Adipocyte (in vitro differentiated cells): Measurements from ENCODE around the gene BEND3.
"Not testable (repeated sequence)": the region's sequence is repeated elsewhere in the genome, so short reads cannot be mapped to it uniquely, and the experiment has no call there.

Experiments
- DNase-seq: peaks from one replicate; pipeline ENCODE4 v3.0.0-alpha.2; 2015; ENCODE audit warnings: low read depth
- H3K27me3 ChIP-seq: replicated peaks from 2 replicates; pipeline ENCODE4 v1.7.0; 2013; ENCODE audit warnings: mild to moderate bottlenecking, low read length, moderate library complexity; ENCODE audit not compliant: control insufficient read depth, insufficient read depth
- H3K36me3 ChIP-seq: 2 replicates; pipeline ENCODE4 v1.7.0; 2013; ENCODE audit warnings: low read length, mild to moderate bottlenecking, moderate library complexity; ENCODE audit not compliant: control insufficient read depth, insufficient read depth, severe bottlenecking
- H3K4me1 ChIP-seq: 2 replicates; pipeline ENCODE4 v1.7.0; 2013; ENCODE audit warnings: mild to moderate bottlenecking, low read length, moderate library complexity; ENCODE audit not compliant: control insufficient read depth, insufficient read depth
- H3K4me3 ChIP-seq: 2 replicates; pipeline ENCODE4 v1.7.0; 2013; ENCODE audit warnings: mild to moderate bottlenecking, low read length, moderate library complexity
- H3K9ac ChIP-seq: 2 replicates; pipeline ENCODE4 v1.7.0; 2013; ENCODE audit warnings: mild to moderate bottlenecking, low read length, moderate library complexity
- H3K9me3 ChIP-seq: 2 replicates; pipeline ENCODE4 v1.7.0; 2013; ENCODE audit warnings: mild to moderate bottlenecking, low read length, moderate library complexity; ENCODE audit not compliant: control insufficient read depth

BEND3 gene

DNA sequence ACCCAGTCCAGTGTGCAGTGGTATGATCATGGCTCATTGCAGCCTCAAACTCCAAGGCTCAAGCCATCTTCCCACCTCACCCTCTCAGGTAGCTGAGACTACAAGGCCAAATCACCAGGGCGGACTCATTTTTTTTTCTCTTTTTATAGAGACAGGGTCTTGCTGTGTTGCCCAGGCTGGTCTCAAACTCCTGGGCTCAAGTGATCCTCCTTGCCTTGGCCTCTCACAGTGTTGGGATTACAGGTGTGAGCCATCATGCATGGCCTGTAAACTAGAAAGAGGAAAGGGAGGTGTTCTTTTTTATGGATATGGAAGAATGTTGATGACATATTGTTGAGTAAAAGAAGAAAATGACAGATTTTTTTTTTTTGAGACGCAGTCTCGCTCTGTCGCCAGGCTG, 5.1 kb upstream of the BEND3 start:
- H3K9ac ChIP-seq, result no peak overlapping the region
- H3K9me3 ChIP-seq, result no peaks in the 10 kb centered on the region
- H3K36me3 ChIP-seq, result no peaks in the 10 kb centered on the region
- H3K4me1 ChIP-seq, result peaks cover 11% of the 10 kb centered on the region
- DNase-seq, result no peak
- no peaks in the 10 kb centered on the region for H3K27me3 ChIP-seq
- no peak overlapping the region for H3K4me3 ChIP-seq

DNA sequence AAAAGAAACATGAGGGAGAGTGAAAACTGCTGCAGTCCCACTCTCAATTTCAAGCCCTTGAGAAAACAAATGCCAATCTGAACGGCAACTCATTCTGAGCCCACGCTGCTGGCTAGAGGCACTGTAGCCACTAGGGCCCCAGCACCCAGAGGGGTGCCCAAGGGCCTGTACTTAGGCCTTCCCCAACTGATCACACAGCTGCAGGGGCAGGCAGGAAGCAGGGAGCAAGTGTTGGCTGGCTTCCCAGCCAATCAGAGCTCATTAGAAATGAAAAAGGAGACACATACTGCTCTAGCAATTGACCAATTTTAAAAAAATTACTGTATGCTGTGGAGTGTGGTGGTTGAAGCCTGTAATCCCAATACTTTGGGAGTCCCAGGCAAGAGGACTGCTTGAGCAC, 3.7 kb upstream of the BEND3 start:
- no peaks in the 10 kb centered on the region for H3K36me3 ChIP-seq
- H3K9ac ChIP-seq, result no peak overlapping the region
- no peaks in the 10 kb centered on the region for H3K27me3 ChIP-seq
- DNase-seq, result no peak
- no peaks in the 10 kb centered on the region for H3K9me3 ChIP-seq
- H3K4me3 ChIP-seq, result no peak overlapping the region
- H3K4me1 ChIP-seq, result peaks cover 10% of the 10 kb centered on the region

- H3K27me3 ChIP-seq, H3K4me3 ChIP-seq, DNase-seq, H3K36me3 ChIP-seq, H3K9ac ChIP-seq, H3K9me3 ChIP-seq: not testable (repeated sequence)
- H3K4me1 ChIP-seq, result peaks cover 14% of the 10 kb centered on the region
Observed at GRCh38 chr6:107118540-107118939, 3.2 kb upstream of the BEND3 start.

GRCh38 chr6:107116931-107117330, 1.6 kb upstream of the BEND3 start:
- Histone ChIP-seq H3K9ac (no peak overlapping the region), H3K27me3 (no peaks in the 10 kb centered on the region), H3K9me3 (no peaks in the 10 kb centered on the region), H3K4me3 (no peak overlapping the region), H3K4me1 (peaks cover 14% of the 10 kb centered on the region), H3K36me3 (no peaks in the 10 kb centered on the region)
- no peak for DNase-seq

DNA sequence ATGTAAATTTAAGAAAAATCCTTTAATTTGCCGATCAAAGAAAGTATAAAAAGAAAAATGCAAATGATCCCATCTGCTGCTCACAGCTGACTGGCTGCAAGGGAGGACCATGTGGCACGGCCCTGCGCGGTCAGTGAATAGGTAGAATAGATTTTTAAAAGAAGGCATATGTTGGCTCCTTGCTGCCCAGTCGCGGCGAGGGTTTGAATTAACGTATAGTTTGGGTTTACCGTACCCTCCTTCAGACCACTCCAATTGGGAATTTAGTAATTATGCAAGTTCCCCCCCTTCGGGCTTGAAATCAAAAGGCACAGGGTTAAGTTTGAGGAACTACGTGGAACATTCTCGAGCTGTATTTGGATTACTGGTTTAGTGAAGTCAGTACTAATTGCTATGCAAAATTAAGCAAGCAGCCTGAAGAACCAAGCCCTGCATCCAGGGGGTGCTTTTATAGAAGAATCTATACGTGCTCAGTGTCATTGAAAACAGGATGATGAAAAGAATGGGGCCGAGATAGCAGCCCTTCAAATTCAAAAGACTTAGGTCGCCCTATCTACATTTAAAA, 1.1 kb upstream of the BEND3 start:
- peak; percentile 36 for DNase-seq
- H3K27me3 ChIP-seq, result no peaks in the 10 kb centered on the region
- H3K4me3 ChIP-seq, result peak overlapping the region; percentile 85
- H3K9me3 ChIP-seq, result no peaks in the 10 kb centered on the region
- no peaks in the 10 kb centered on the region for H3K36me3 ChIP-seq
- peak overlapping the region; percentile 55 for H3K9ac ChIP-seq
- H3K4me1 ChIP-seq, result peaks cover 14% of the 10 kb centered on the region

DNA sequence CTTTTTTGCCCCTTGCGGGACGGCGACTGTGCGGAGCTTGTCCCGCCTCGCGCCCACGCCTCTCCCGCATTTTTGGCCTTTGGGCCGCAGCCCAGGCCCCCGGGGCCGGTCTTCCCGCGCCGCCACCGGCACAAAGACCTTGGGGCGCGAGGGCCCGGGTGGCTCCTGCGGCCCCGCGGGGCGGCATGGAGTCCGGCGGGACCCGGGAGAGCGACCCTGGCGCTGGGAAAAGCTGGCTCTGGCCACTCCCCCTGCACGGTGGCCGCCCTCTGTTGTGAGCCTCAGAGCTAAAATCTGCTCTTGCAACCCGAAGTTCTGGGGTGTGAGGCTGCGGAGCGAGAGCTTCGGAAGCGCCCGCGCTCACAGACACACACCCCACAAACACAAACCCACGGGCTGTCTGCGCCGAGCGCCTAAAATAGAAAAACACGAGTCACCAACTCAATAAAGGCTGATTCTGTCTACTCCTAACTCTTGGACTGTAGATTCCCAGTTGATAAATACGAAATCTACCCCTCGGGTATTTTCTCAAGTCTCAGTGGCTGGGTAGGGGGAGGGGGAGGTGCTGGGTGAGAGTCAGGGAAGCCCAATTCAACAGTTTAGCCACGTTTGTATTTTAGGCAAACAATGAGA, 496 bp upstream of the BEND3 start:
- no peaks in the 10 kb centered on the region for H3K9me3 ChIP-seq
- H3K27me3 ChIP-seq, result no peaks in the 10 kb centered on the region
- H3K36me3 ChIP-seq, result no peaks in the 10 kb centered on the region
- H3K4me1 ChIP-seq, result peaks cover 14% of the 10 kb centered on the region
- peak; percentile 68 for DNase-seq
- H3K4me3 ChIP-seq, result peak overlapping the region; percentile 85
- peak overlapping the region; percentile 55 for H3K9ac ChIP-seq

- DNase-seq, result peak; percentile 97
- Histone ChIP-seq H3K4me1 (peaks cover 16% of the 10 kb centered on the region), H3K27me3 (no peaks in the 10 kb centered on the region), H3K9ac (peak overlapping the region; percentile 67), H3K36me3 (no peaks in the 10 kb centered on the region), H3K4me3 (peak overlapping the region; percentile 75), H3K9me3 (no peaks in the 10 kb centered on the region)
Observed at GRCh38 chr6:107114213-107114925, 946 bp downstream of the BEND3 start.

DNA sequence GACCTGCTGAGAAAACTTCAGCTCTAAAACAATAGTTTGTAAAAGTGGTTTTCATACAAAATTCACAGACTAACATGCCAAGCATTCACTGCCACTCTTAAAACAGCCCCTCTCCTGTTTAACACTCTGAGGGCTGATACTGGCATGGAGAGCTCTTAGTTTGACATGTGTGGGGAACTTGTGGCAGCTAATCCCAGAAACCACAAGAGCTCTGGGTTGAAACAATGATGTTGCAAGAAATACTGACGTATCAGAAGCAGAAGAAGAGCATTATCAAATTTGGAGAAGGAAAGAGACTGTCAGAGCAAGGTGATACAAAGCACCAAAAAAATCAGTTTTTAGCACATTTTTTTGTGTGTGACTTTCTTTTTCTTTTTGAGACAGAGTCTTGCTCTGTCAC, 5.1 kb downstream of the BEND3 start:
- Histone ChIP-seq H3K27me3 (no peaks in the 10 kb centered on the region), H3K9me3 (no peaks in the 10 kb centered on the region), H3K36me3 (no peaks in the 10 kb centered on the region), H3K9ac (no peak overlapping the region), H3K4me1 (peaks cover 7% of the 10 kb centered on the region), H3K4me3 (no peak overlapping the region)
- no peak for DNase-seq

GRCh38 chr6:107108201-107108890, 7.0 kb downstream of the BEND3 start:
- Histone ChIP-seq H3K9me3 (no peaks in the 10 kb centered on the region), H3K36me3 (no peaks in the 10 kb centered on the region), H3K4me3 (no peak overlapping the region), H3K27me3 (no peaks in the 10 kb centered on the region), H3K9ac (no peak overlapping the region), H3K4me1 (peaks cover 2% of the 10 kb centered on the region)
- DNase-seq, result peak; percentile 22

GRCh38 chr6:107107791-107108190, 7.5 kb downstream of the BEND3 start:
- no peaks in the 10 kb centered on the region for H3K27me3 ChIP-seq
- no peak overlapping the region for H3K9ac ChIP-seq
- no peaks in the 10 kb centered on the region for H3K9me3 ChIP-seq
- no peaks in the 10 kb centered on the region for H3K36me3 ChIP-seq
- H3K4me3 ChIP-seq, result no peak overlapping the region
- DNase-seq, result no peak
- H3K4me1 ChIP-seq, result peaks cover 2% of the 10 kb centered on the region

DNA sequence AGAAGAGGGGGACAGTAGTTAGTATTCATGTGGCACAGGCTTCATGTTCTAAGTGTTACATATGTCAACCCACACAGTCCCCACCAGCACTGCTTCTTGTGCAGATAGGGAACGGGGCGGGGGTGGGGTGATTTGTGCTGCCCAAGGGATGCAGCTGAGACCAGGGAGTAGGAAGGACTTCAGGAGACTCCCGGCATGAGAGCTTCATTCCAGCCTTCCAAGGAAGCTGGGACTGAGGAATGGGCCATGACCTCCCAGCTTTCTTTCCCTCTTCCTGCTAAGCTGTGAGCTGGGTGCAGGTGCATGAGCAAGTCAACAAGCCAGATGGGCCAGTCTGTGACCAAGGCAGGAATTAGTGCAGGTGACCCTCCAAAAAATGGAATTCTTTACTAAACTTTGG, 9.2 kb downstream of the BEND3 start:
- H3K4me3 ChIP-seq, result no peak overlapping the region
- peaks cover 2% of the 10 kb centered on the region for H3K4me1 ChIP-seq
- no peaks in the 10 kb centered on the region for H3K9me3 ChIP-seq
- no peak for DNase-seq
- H3K9ac ChIP-seq, result no peak overlapping the region
- no peaks in the 10 kb centered on the region for H3K36me3 ChIP-seq
- no peaks in the 10 kb centered on the region for H3K27me3 ChIP-seq
